Stimulated activated CD4-positive, alpha-beta T cell treated with anti-CD3 and anti-CD28 coated beads, Interleukin-15, amount 100 ng/mL, for 48 hours (primary cell): ENCODE measurements around the gene VAV1.

Source experiments
- DNase-seq, 2 donors: peaks; one replicate each; pipeline ENCODE4 v3.0.0-alpha.2; 2020; ENCODE audit warnings: low read depth in 2 of 2

VAV1 gene

GRCh38 chr19:6891761-6892385 lies 119.4 kb downstream of the VAV1 start:
- no peak for DNase-seq

- DNase-seq: no peak
Observed at GRCh38 chr19:6894313-6894712, 121.8 kb downstream of the VAV1 start.

GRCh38 chr19:6903446-6903845 lies 130.9 kb downstream of the VAV1 start:
- no peak for DNase-seq

GRCh38 chr19:6906559-6907060 lies 134.1 kb downstream of the VAV1 start:
- no peak for DNase-seq
